GDM1 (cell line): ENCODE results near the gene MAP4K5.
A peak's percentile ranks its signal among the peaks of the same experiment; 100 is the strongest.
"Not testable (repeated sequence)": the region's sequence is repeated elsewhere in the genome, so short reads cannot be mapped to it uniquely, and the experiment has no call there.

Source experiments
- DNase-seq: peaks from one replicate; lab custom pipeline; 2025; lab: John Stamatoyannopoulos, UW

The MAP4K5 gene

GRCh38 chr14:50531595-50532501 lies 521 bp downstream of the MAP4K5 start:
- peak; percentile 35 for DNase-seq

- no peak for DNase-seq
Measured at GRCh38 chr14:50530794-50531365, 1.5 kb downstream of the MAP4K5 start.

GRCh38 chr14:50530358-50530757 lies 2.0 kb downstream of the MAP4K5 start:
- no peak for DNase-seq

GRCh38 chr14:50529288-50530179 lies 2.8 kb downstream of the MAP4K5 start:
- no peak for DNase-seq

GRCh38 chr14:50528000-50528399 lies 4.4 kb downstream of the MAP4K5 start:
- DNase-seq = no peak

GRCh38 chr14:50524731-50525515 lies 7.4 kb downstream of the MAP4K5 start:
- DNase-seq = no peak

- no peak for DNase-seq
Measured at GRCh38 chr14:50524060-50524459, 8.3 kb downstream of the MAP4K5 start.

- no peak for DNase-seq
Measured at GRCh38 chr14:50523271-50524041, 8.9 kb downstream of the MAP4K5 start.

- no peak for DNase-seq
Measured at GRCh38 chr14:50521912-50522341, 10.4 kb downstream of the MAP4K5 start.

GRCh38 chr14:50520947-50521815 lies 11.2 kb downstream of the MAP4K5 start:
- DNase-seq = no peak

- no peak for DNase-seq
Measured at GRCh38 chr14:50516091-50516490, 16.3 kb downstream of the MAP4K5 start.

GRCh38 chr14:50512463-50512862 lies 19.9 kb downstream of the MAP4K5 start:
- DNase-seq = no peak

GRCh38 chr14:50510157-50510556 lies 22.2 kb downstream of the MAP4K5 start:
- no peak for DNase-seq

- DNase-seq = not testable (repeated sequence)
Measured at GRCh38 chr14:50507078-50507477, 25.3 kb downstream of the MAP4K5 start.

- DNase-seq = no peak
Measured at GRCh38 chr14:50501642-50502041, 30.7 kb downstream of the MAP4K5 start.

- DNase-seq = no peak
Measured at GRCh38 chr14:50497351-50497750, 35.0 kb downstream of the MAP4K5 start.

- DNase-seq = no peak
Measured at GRCh38 chr14:50489851-50490250, 42.5 kb downstream of the MAP4K5 start.

- no peak for DNase-seq
Measured at GRCh38 chr14:50488521-50488920, 43.8 kb downstream of the MAP4K5 start.

- no peak for DNase-seq
Measured at GRCh38 chr14:50479041-50479440, 53.3 kb downstream of the MAP4K5 start.

- DNase-seq = no peak
Measured at GRCh38 chr14:50477760-50478159, 54.6 kb downstream of the MAP4K5 start.
